Suppressor macrophage (primary cell): ENCODE results near the gene SLC29A3.

Experiments
- DNase-seq, 4 experiments: peaks; one replicate each; pipeline ENCODE4 v3.0.0-alpha.2; 2020 to 2022

The SLC29A3 gene

GRCh38 chr10:71323407-71323806 lies 4.3 kb downstream of the SLC29A3 start:
- DNase-seq, result peak; percentile 36 to 75 (median 55)

- no peak for DNase-seq
These were observed 5.7 kb downstream of the SLC29A3 start for GRCh38 chr10:71324743-71325142.

GRCh38 chr10:71325267-71325666 lies 6.2 kb downstream of the SLC29A3 start:
- no peak for DNase-seq

- DNase-seq, result no peak
These were observed 7.4 kb downstream of the SLC29A3 start for GRCh38 chr10:71326464-71326881.

GRCh38 chr10:71330789-71331404 lies 11.8 kb downstream of the SLC29A3 start:
- no peak for DNase-seq

- DNase-seq, result no peak
These were observed 12.7 kb downstream of the SLC29A3 start for GRCh38 chr10:71331736-71332135.

GRCh38 chr10:71332466-71332865 lies 13.4 kb downstream of the SLC29A3 start:
- no peak for DNase-seq

- peak; percentile 93 to 98 (median 94) for DNase-seq
These were observed 14.2 kb downstream of the SLC29A3 start for GRCh38 chr10:71333129-71333887.

- DNase-seq, result no peak
These were observed 15.2 kb downstream of the SLC29A3 start for GRCh38 chr10:71334221-71334791.

- DNase-seq, result peak in 2 of 4 experiments; percentile 29 to 50
These were observed 16.2 kb downstream of the SLC29A3 start for GRCh38 chr10:71335173-71335708.

- no peak for DNase-seq
These were observed 17.6 kb downstream of the SLC29A3 start for GRCh38 chr10:71336632-71337031.

GRCh38 chr10:71337219-71337701 lies 18.2 kb downstream of the SLC29A3 start:
- no peak for DNase-seq

- no peak for DNase-seq
These were observed 19.9 kb downstream of the SLC29A3 start for GRCh38 chr10:71338728-71339495.

GRCh38 chr10:71339796-71340589 lies 20.9 kb downstream of the SLC29A3 start:
- DNase-seq, result peak in 3 of 4 experiments; percentile 40 to 51 (median 49)

- no peak for DNase-seq
These were observed 23.7 kb downstream of the SLC29A3 start for GRCh38 chr10:71342573-71343391.

- DNase-seq, result peak; percentile 86 to 96 (median 90)
These were observed 24.3 kb downstream of the SLC29A3 start for GRCh38 chr10:71343392-71343773.

GRCh38 chr10:71344154-71344925 lies 25.3 kb downstream of the SLC29A3 start:
- DNase-seq, result peak in 2 of 4 experiments; percentile 32 to 33

GRCh38 chr10:71344993-71345480 lies 26.0 kb downstream of the SLC29A3 start:
- DNase-seq, result peak; percentile 70 to 93 (median 84)

GRCh38 chr10:71345694-71346093 lies 26.6 kb downstream of the SLC29A3 start:
- DNase-seq, result no peak

- no peak for DNase-seq
These were observed 27.7 kb downstream of the SLC29A3 start for GRCh38 chr10:71346731-71347130.
